H9 (cell line): ENCODE data around the gene SNN. TPM values are rescaled to one million over a fixed set of nuclear protein-coding genes. Genes with fewer than 3 reads are reported as not detected.

Source experiments
- DNase-seq: peaks from one replicate; pipeline ENCODE4 v3.0.0-alpha.2; 2017
- H2AFZ ChIP-seq: one replicate; pipeline ENCODE4 v1.6.1; 2013; ENCODE audit warnings: mild to moderate bottlenecking, low read length, control low read depth, moderate library complexity
- H2AK5ac ChIP-seq: 2 replicates; pipeline ENCODE4 v1.6.1; 2013; ENCODE audit warnings: low read length, control low read depth, mixed read lengths; ENCODE audit not compliant: insufficient read length
- H2BK120ac ChIP-seq: one replicate; pipeline ENCODE4 v1.6.1; 2013; ENCODE audit warnings: low read depth, mild to moderate bottlenecking, low read length, control low read depth, inconsistent platforms; ENCODE audit not compliant: poor library complexity, severe bottlenecking
- H2BK12ac ChIP-seq: 2 replicates; pipeline ENCODE4 v1.6.1; 2013; ENCODE audit warnings: low read length, control low read depth, mixed read lengths, low read depth; ENCODE audit not compliant: insufficient read length
- H2BK15ac ChIP-seq: 2 replicates; pipeline ENCODE4 v1.6.1; 2013; ENCODE audit warnings: low read depth, low read length, control low read depth
- H2BK20ac ChIP-seq: one replicate; pipeline ENCODE4 v1.6.1; 2013; ENCODE audit warnings: low read depth, mild to moderate bottlenecking, low read length, control low read depth, inconsistent platforms; ENCODE audit not compliant: poor library complexity, severe bottlenecking
- H2BK5ac ChIP-seq: 2 replicates; pipeline ENCODE4 v1.6.1; 2013; ENCODE audit warnings: low read length, control low read depth, mixed read lengths; ENCODE audit not compliant: insufficient read length
- H3K14ac ChIP-seq: 2 replicates; pipeline ENCODE4 v1.6.1; 2013; ENCODE audit warnings: low read length, control low read depth; ENCODE audit not compliant: insufficient read depth
- H3K18ac ChIP-seq: 2 replicates; pipeline ENCODE4 v1.6.1; 2013; ENCODE audit warnings: low read depth, mild to moderate bottlenecking, mixed read lengths, low read length, control low read depth; ENCODE audit not compliant: insufficient read length
- H3K23ac ChIP-seq: 2 replicates; pipeline ENCODE4 v1.6.1; 2013; ENCODE audit warnings: low read length, control low read depth, mixed read lengths, low read depth; ENCODE audit not compliant: insufficient read length
- H3K23me2 ChIP-seq: 2 replicates; pipeline ENCODE4 v1.6.1; 2013; ENCODE audit warnings: low read depth, mild to moderate bottlenecking, mixed read lengths, low read length, control low read depth; ENCODE audit not compliant: insufficient read length, poor library complexity, severe bottlenecking
- H3K27ac ChIP-seq: 2 replicates; pipeline ENCODE4 v1.5.1; 2013; ENCODE audit warnings: low read length, control low read depth, mixed read lengths, low read depth; ENCODE audit not compliant: insufficient read length
- H3K27me3 ChIP-seq: 2 replicates; pipeline ENCODE4 v1.6.1; 2013; ENCODE audit warnings: low read length, control low read depth, inconsistent platforms; ENCODE audit not compliant: insufficient read depth
- H3K4ac ChIP-seq: 2 replicates; pipeline ENCODE4 v1.6.1; 2013; ENCODE audit warnings: low read depth, mild to moderate bottlenecking, control low read depth, inconsistent platforms, low read length, moderate library complexity
- H3K4me1 ChIP-seq: 2 replicates; pipeline ENCODE4 v1.6.1; 2013; ENCODE audit warnings: low read length, control low read depth, inconsistent platforms; ENCODE audit not compliant: insufficient read depth
- H3K4me2 ChIP-seq: 2 replicates; pipeline ENCODE4 v1.6.1; 2013; ENCODE audit warnings: low read length, control low read depth, mixed read lengths; ENCODE audit not compliant: insufficient read length, insufficient read depth
- H3K56ac ChIP-seq: 2 replicates; pipeline ENCODE4 v1.6.1; 2013; ENCODE audit warnings: low read depth, mild to moderate bottlenecking, mixed read lengths, low read length, control low read depth; ENCODE audit not compliant: insufficient read length
- H3K79me1 ChIP-seq: 2 replicates; pipeline ENCODE4 v1.6.1; 2013; ENCODE audit warnings: low read depth, mild to moderate bottlenecking, moderate library complexity, low read length, control low read depth, inconsistent platforms; ENCODE audit not compliant: insufficient read depth, poor library complexity, severe bottlenecking
- H3K79me2 ChIP-seq: 2 replicates; pipeline ENCODE4 v1.6.1; 2013; ENCODE audit warnings: low read length, control low read depth, inconsistent platforms; ENCODE audit not compliant: insufficient read depth
- H3K9ac ChIP-seq: 2 replicates; pipeline ENCODE4 v1.6.1; 2013; ENCODE audit warnings: low read length, control low read depth, mixed read lengths; ENCODE audit not compliant: insufficient read length; ENCODE audit errors: extremely low read depth
- H3K9me3 ChIP-seq: one replicate; pipeline ENCODE4 v1.6.1; 2013; ENCODE audit warnings: low read depth, low read length, inconsistent platforms; ENCODE audit not compliant: control insufficient read depth
- H3T11ph ChIP-seq: one replicate; pipeline ENCODE4 v1.6.1; 2013; ENCODE audit warnings: mild to moderate bottlenecking, low read length, control low read depth, inconsistent platforms
- H4K20me1 ChIP-seq: one replicate; pipeline ENCODE4 v1.6.1; 2013; ENCODE audit not compliant: control insufficient read depth, insufficient read length, insufficient read depth
- H4K5ac ChIP-seq: 2 replicates; pipeline ENCODE4 v1.6.1; 2013; ENCODE audit warnings: low read depth, mild to moderate bottlenecking, mixed read lengths, low read length, control low read depth; ENCODE audit not compliant: insufficient read length
- H4K8ac ChIP-seq: replicated peaks from 2 replicates; pipeline ENCODE4 v1.6.1; 2013; ENCODE audit warnings: low read length, control low read depth, mixed read lengths, low read depth; ENCODE audit not compliant: insufficient read length
- H4K91ac ChIP-seq: 2 replicates; pipeline ENCODE4 v1.6.1; 2013; ENCODE audit warnings: low read depth, mild to moderate bottlenecking, moderate library complexity, mixed read lengths, low read length, control low read depth; ENCODE audit not compliant: insufficient read length
- H3K27ac Mint-ChIP-seq, 3 experiments: 2 replicates in 2 of 3; 3 replicates in 1 of 3; pipeline ENCODE4 v1.8.0; 2020 to 2021; ENCODE audit warnings: mixed read lengths in 3 of 3, mild to moderate bottlenecking in 1 of 3, moderate library complexity in 1 of 3
- H3K27me3 Mint-ChIP-seq: 2 replicates; pipeline ENCODE4 v1.8.0; 2021; ENCODE audit warnings: low read depth, mild to moderate bottlenecking, moderate library complexity, mixed read lengths
- H3K36me3 Mint-ChIP-seq, 3 experiments: 2 replicates in 2 of 3; 3 replicates in 1 of 3; pipeline ENCODE4 v1.8.0; 2020 to 2021; ENCODE audit warnings: low read depth in 3 of 3, mixed read lengths in 3 of 3; ENCODE audit not compliant: insufficient read depth in 1 of 3
- H3K4me1 Mint-ChIP-seq, 2 experiments: 2 replicates each; pipeline ENCODE4 v1.8.0; 2020; ENCODE audit warnings: mixed read lengths in 2 of 2
- H3K4me3 Mint-ChIP-seq, 2 experiments: 2 replicates in 1 of 2; 3 replicates in 1 of 2; pipeline ENCODE4 v1.8.0; 2020 to 2021; ENCODE audit warnings: mild to moderate bottlenecking in 2 of 2, mixed read lengths in 2 of 2, moderate library complexity in 1 of 2
- H3K9me3 Mint-ChIP-seq, 2 experiments: 2 replicates in 1 of 2; 3 replicates in 1 of 2; pipeline ENCODE4 v1.8.0; 2020; ENCODE audit warnings: mild to moderate bottlenecking in 2 of 2, mixed read lengths in 2 of 2, moderate library complexity in 1 of 2
- CTCF ChIP-seq: fragments of 200-600 bp; sonication (generic); conservative IDR thresholded peaks from 3 replicates; pipeline ENCODE4 v1.8.0; 2021; ENCODE audit warnings: antibody characterized with exemption, mild to moderate bottlenecking
- WGBS: extraction: QIAGEN DNeasy Blood & Tissue Kit; methylation state at CpG from one replicate; pipeline ENCODE4 v1.1.7; 2013; ENCODE audit warnings: missing lambda C conversion rate, low lambda C conversion rate, mixed read lengths; ENCODE audit not compliant: insufficient read length; ENCODE audit errors: extremely low coverage; 5-methylcytosine and 5-hydroxymethylcytosine counted together
- total RNA-seq: library from RNA; stranded (reverse); gene quantifications from 2 replicates; pipeline ENCODE4 v1.2.1, GENCODE V29; 2021

SNN gene
- total RNA-seq, 1 experiment from 2014 or later = 44.2 TPM

- Histone ChIP-seq H4K91ac (no peak overlapping the region), H3K23ac (no peak overlapping the region), H3K4me2 (no peak overlapping the region), H2BK12ac (no peak overlapping the region), H2AFZ (no peak overlapping the region), H4K20me1 (no peaks in the 10 kb centered on the region), H3K27me3 (no peaks in the 10 kb centered on the region), H3K4me1 (peaks cover 8% of the 10 kb centered on the region; the same call in 1 of the 2 replicates), H3K4ac (no peak overlapping the region), H3K79me2 (no peaks in the 10 kb centered on the region), H4K5ac (no peak overlapping the region), H3K14ac (no peak overlapping the region), H2BK5ac (no peak overlapping the region), H4K8ac (no peak overlapping the region), H2BK20ac (no peak overlapping the region), H3K9ac (no peak overlapping the region), H3K18ac (peak overlapping the region; percentile 31), H3K27ac (no peak overlapping the region), H3K56ac (no peak overlapping the region), H3T11ph (no peak overlapping the region), H3K9me3 (no peaks in the 10 kb centered on the region), H3K23me2 (peaks cover 3% of the 10 kb centered on the region), H3K79me1 (no peaks in the 10 kb centered on the region), H2BK120ac (no peak overlapping the region), H2AK5ac (no peak overlapping the region), H2BK15ac (no peak overlapping the region)
- TF ChIP-seq CTCF = no peak
- Mint-ChIP-seq H3K4me1 (peaks cover 36 to 46% of the 10 kb centered on the region in 2 experiments), H3K27me3 (peaks cover 6% of the 10 kb centered on the region), H3K27ac (peak overlapping the region; percentile 69 to 90 (median 85); a peak in 5 of 7 replicates), H3K9me3 (no peaks in the 10 kb centered on the region; a peak in 1 of 5 replicates), H3K36me3 (no peaks in the 10 kb centered on the region), H3K4me3 (no peak overlapping the region; a peak in 1 of 5 replicates)
- WGBS = no CpG with 5 or more reads among the region's 5 CpGs
- peak; percentile 34 for DNase-seq
Observed at GRCh38 chr16:11637320-11637719, 30.9 kb upstream of the SNN start.
